CD14-positive monocyte (primary cell): ENCODE measurements around the gene PNRC1. TPM values are rescaled to one million over a fixed set of nuclear protein-coding genes. Genes with fewer than 3 reads are reported as not detected.
"Not testable (repeated sequence)": the region's sequence is repeated elsewhere in the genome, so short reads cannot be mapped to it uniquely, and the experiment has no call there.

Experiments
- DNase-seq, 3 donors: peaks; one replicate each; pipeline ENCODE4 v3.0.0-alpha.2; 2011 to 2022
- H2AFZ ChIP-seq: 2 replicates; pipeline ENCODE4 v1.6.0; 2012; ENCODE audit warnings: mild to moderate bottlenecking, low read depth, low read length, inconsistent platforms; ENCODE audit not compliant: insufficient read depth, poor library complexity, severe bottlenecking
- H3K27ac ChIP-seq, 2 donors: 1 replicate in 1 of 2; 2 replicates in 1 of 2; pipeline ENCODE4 v1.5.1; 2012 to 2013; ENCODE audit warnings: low read length in 2 of 2, control low read depth in 1 of 2, inconsistent platforms in 1 of 2, low read depth in 1 of 2, mild to moderate bottlenecking in 1 of 2
- H3K27me3 ChIP-seq, 2 donors: one replicate each; pipeline versions ENCODE4 v1.6.0 to v1.6.1; 2011 to 2013; ENCODE audit warnings: low read length in 2 of 2; ENCODE audit not compliant: control insufficient read depth in 2 of 2, insufficient read depth in 2 of 2
- H3K36me3 ChIP-seq, 2 donors: replicated peaks in 1 of 2; 1 replicate in 1 of 2; 2 replicates in 1 of 2; pipeline versions ENCODE4 v1.5.1 to v1.6.1; 2012 to 2013; ENCODE audit warnings: low read length in 2 of 2, control low read depth in 1 of 2, inconsistent platforms in 1 of 2, mild to moderate bottlenecking in 1 of 2; ENCODE audit not compliant: insufficient read depth in 2 of 2, control insufficient read depth in 1 of 2
- H3K4me1 ChIP-seq, 2 donors: 1 replicate in 1 of 2; 2 replicates in 1 of 2; pipeline versions ENCODE4 v1.5.1 to v1.6.1; 2012 to 2013; ENCODE audit warnings: low read length in 2 of 2, control low read depth in 1 of 2, inconsistent platforms in 1 of 2, mild to moderate bottlenecking in 1 of 2, moderate library complexity in 1 of 2; ENCODE audit not compliant: insufficient read depth in 2 of 2, control insufficient read depth in 1 of 2
- H3K4me2 ChIP-seq: replicated peaks from 2 replicates; pipeline ENCODE3; 2012; ENCODE audit warnings: low read length, moderate library complexity, mild to moderate bottlenecking; ENCODE audit not compliant: poor library complexity, severe bottlenecking; ENCODE audit errors: extremely low read depth
- H3K4me3 ChIP-seq, 3 experiments: fragments of 200-600 bp in 1 of 3; sonication (generic) in 1 of 3; replicated peaks in 1 of 3; 1 replicate in 2 of 3; 2 replicates in 1 of 3; pipeline ENCODE4 v1.5.1; 2011 to 2013; ENCODE audit warnings: low read length in 3 of 3, mild to moderate bottlenecking in 3 of 3, control low read depth in 2 of 3, low read depth in 2 of 3, inconsistent platforms in 1 of 3, moderate library complexity in 1 of 3
- H3K79me2 ChIP-seq: 2 replicates; pipeline ENCODE4 v1.6.0; 2012; ENCODE audit warnings: mild to moderate bottlenecking, control low read depth, inconsistent platforms, low read length, moderate library complexity; ENCODE audit not compliant: insufficient read depth
- H3K9ac ChIP-seq: 2 replicates; pipeline ENCODE4 v1.6.0; 2017; ENCODE audit warnings: low read length, mild to moderate bottlenecking; ENCODE audit not compliant: insufficient read depth, poor library complexity, severe bottlenecking
- H3K9me3 ChIP-seq, 2 donors: replicated peaks in 1 of 2; 1 replicate in 1 of 2; 2 replicates in 1 of 2; pipeline versions ENCODE4 v1.5.1 to v1.6.1; 2012 to 2013; ENCODE audit warnings: low read length in 2 of 2, control low read depth in 1 of 2; ENCODE audit not compliant: control insufficient read depth in 1 of 2, insufficient read depth in 1 of 2
- H4K20me1 ChIP-seq: 2 replicates; pipeline ENCODE4 v1.6.0; 2012; ENCODE audit warnings: mild to moderate bottlenecking, low read length, control low read depth, moderate library complexity; ENCODE audit not compliant: insufficient read depth
- H3K27ac Mint-ChIP-seq, 7 donors: one replicate each; pipeline ENCODE4 v1.8.0; 2020; ENCODE audit warnings: mild to moderate bottlenecking in 7 of 7, mixed read lengths in 7 of 7, moderate library complexity in 6 of 7, inconsistent platforms in 2 of 7
- H3K27me3 Mint-ChIP-seq, 3 donors: one replicate each; pipeline ENCODE4 v1.8.0; 2021 to 2022; ENCODE audit warnings: low read depth in 3 of 3, mild to moderate bottlenecking in 3 of 3, mixed read lengths in 3 of 3, moderate library complexity in 3 of 3, inconsistent platforms in 1 of 3
- H3K36me3 Mint-ChIP-seq, 2 donors: one replicate each; pipeline ENCODE4 v1.8.0; 2020; ENCODE audit warnings: mixed read lengths in 2 of 2, inconsistent platforms in 1 of 2, mild to moderate bottlenecking in 1 of 2
- H3K4me1 Mint-ChIP-seq: one replicate; pipeline ENCODE4 v1.8.0; 2020; ENCODE audit warnings: mild to moderate bottlenecking, mixed read lengths
- H3K4me3 Mint-ChIP-seq, 2 donors: one replicate each; pipeline ENCODE4 v1.8.0; 2020; ENCODE audit warnings: mild to moderate bottlenecking in 2 of 2, mixed read lengths in 2 of 2, moderate library complexity in 1 of 2
- H3K9me3 Mint-ChIP-seq, 7 donors: one replicate each; pipeline ENCODE4 v1.8.0; 2020 to 2022; ENCODE audit warnings: mixed read lengths in 7 of 7, mild to moderate bottlenecking in 6 of 7, moderate library complexity in 6 of 7, inconsistent platforms in 2 of 7
- WGBS: methylation state at CpG from one replicate; pipeline ENCODE4 v1.1.5; 2013; ENCODE audit warnings: missing lambda C conversion rate; ENCODE audit not compliant: insufficient coverage; 5-methylcytosine and 5-hydroxymethylcytosine counted together
- intact Hi-C, 2 donors: fragments of 100-400 bp; cut with micrococcal nuclease; formaldehyde crosslinking; loops; one replicate each; pipeline versions ENCODE4 v1.15.0 to v1.15.1; 2023
- polyA plus RNA-seq, 3 donors: library from polyadenylated mRNA; depleted of rRNA in 1 of 3; unstranded in 2 of 3; stranded (reverse) in 1 of 3; fragments of 300-500 nt in 2 of 3; fragments of >200 nt in 1 of 3; fragmentation: Illumina TruSeq in 2 of 3; gene quantifications; 1 replicate in 2 of 3; 2 replicates in 1 of 3; pipeline ENCODE4 v1.2.3, GENCODE V29; 2012 to 2021
- TF ChIP-seq, protein P1 (sequence below): fragments of 200-600 bp; IDR thresholded peaks from one replicate; pipeline ENCODE4 v1.8.0; 2022; ENCODE audit warnings: antibody characterized with exemption, mild to moderate bottlenecking

Gene PNRC1
- polyA plus RNA-seq, 3 donors, result 102 to 398 (median 348) TPM

DNA sequence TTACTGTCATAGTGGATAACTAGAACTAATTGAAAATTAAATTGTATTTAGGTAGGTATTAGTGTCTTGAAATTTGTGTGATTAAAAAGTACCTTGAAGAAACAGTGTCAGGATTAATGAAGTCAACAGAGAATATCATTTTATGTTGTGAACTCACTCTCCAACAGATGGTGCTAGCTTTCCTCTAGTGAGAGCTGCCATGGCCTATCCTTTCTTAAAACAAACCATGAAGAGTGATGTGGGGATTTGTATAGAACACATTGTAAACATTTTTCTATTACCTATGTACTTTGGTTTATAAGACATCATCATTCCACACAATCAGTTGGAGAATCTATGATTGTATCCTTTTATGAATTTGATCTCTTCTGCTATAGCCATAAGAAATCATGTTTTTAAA is 42.1 kb downstream of the PNRC1 start:
- Histone ChIP-seq H3K36me3 (no peaks in the 10 kb centered on the region), H3K79me2 (no peaks in the 10 kb centered on the region), H3K27ac (no peak overlapping the region), H3K9ac (no peak overlapping the region), H4K20me1 (no peaks in the 10 kb centered on the region), H3K9me3 (peaks cover under 1 to 15% of the 10 kb centered on the region in 2 donors), H3K4me1 (peaks cover 2 to 3% of the 10 kb centered on the region in 2 donors), H3K4me3 (no peak overlapping the region), H3K4me2 (no peak overlapping the region), H3K27me3 (peaks cover 0 to 10% of the 10 kb centered on the region in 2 donors), H2AFZ (no peak overlapping the region)
- Mint-ChIP-seq H3K9me3 (peaks cover 4 to 27% (median 9%) of the 10 kb centered on the region in 7 donors), H3K27ac (no peak overlapping the region), H3K36me3 (no peaks in the 10 kb centered on the region), H3K4me3 (no peak overlapping the region), H3K27me3 (peaks cover 5 to 9% (median 8%) of the 10 kb centered on the region in 3 donors), H3K4me1 (peaks cover 3% of the 10 kb centered on the region)
- DNase-seq, result peak in 1 of 3 donors; percentile 7
- TF ChIP-seq, protein P1, sequence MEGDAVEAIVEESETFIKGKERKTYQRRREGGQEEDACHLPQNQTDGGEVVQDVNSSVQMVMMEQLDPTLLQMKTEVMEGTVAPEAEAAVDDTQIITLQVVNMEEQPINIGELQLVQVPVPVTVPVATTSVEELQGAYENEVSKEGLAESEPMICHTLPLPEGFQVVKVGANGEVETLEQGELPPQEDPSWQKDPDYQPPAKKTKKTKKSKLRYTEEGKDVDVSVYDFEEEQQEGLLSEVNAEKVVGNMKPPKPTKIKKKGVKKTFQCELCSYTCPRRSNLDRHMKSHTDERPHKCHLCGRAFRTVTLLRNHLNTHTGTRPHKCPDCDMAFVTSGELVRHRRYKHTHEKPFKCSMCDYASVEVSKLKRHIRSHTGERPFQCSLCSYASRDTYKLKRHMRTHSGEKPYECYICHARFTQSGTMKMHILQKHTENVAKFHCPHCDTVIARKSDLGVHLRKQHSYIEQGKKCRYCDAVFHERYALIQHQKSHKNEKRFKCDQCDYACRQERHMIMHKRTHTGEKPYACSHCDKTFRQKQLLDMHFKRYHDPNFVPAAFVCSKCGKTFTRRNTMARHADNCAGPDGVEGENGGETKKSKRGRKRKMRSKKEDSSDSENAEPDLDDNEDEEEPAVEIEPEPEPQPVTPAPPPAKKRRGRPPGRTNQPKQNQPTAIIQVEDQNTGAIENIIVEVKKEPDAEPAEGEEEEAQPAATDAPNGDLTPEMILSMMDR, result peak; percentile 19
- intact Hi-C loops, result no loop called here

DNA sequence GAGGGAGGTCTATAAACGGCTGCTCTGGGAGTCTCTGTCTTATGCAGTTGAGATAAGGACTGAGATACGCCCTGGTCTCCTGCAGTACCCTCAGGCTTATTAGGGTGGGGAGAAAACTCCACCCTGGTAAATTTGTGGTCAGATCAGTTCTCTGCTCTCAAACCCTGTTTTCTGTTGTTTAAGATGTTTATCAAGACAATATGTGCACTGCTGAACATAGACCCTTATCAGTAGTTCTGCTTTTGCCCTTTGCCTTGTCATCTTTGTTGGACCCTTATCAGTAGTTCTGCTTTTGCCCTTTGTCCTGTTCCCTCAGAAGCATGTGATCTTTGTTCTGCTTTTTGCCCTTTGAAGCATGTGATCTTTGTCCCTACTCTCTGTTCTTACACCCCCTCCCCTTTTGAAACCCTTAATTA is 47.7 kb downstream of the PNRC1 start:
- H3K9me3 ChIP-seq, result peaks cover 16 to 28% of the 10 kb centered on the region in 2 donors
- Mint-ChIP-seq H3K9me3 (peaks cover 14 to 36% (median 21%) of the 10 kb centered on the region in 7 donors), H3K4me1 (peaks cover 19% of the 10 kb centered on the region), H3K27ac (peak overlapping the region; percentile 51 to 85 (median 68))
- H3K36me3 ChIP-seq, DNase-seq, H3K27me3 Mint-ChIP-seq, H3K27me3 ChIP-seq, H2AFZ ChIP-seq, H3K36me3 Mint-ChIP-seq, H3K4me3 ChIP-seq, intact Hi-C loops, H3K9ac ChIP-seq, H3K4me2 ChIP-seq, H3K4me1 ChIP-seq, H3K79me2 ChIP-seq, H4K20me1 ChIP-seq, H3K4me3 Mint-ChIP-seq: not testable (repeated sequence)
- WGBS, result 80% methylated on average over 1 of the region's 2 CpGs
- peak overlapping the region in 1 of 2 donors; percentile 20 for H3K27ac ChIP-seq
